Stimulated activated CD8-positive, alpha-beta memory T cell treated with anti-CD3 and anti-CD28 coated beads, Interleukin-15, amount 100 ng/mL, for 48 hours (primary cell): ENCODE data around the gene NCOA7.
"Not testable (repeated sequence)": the region's sequence is repeated elsewhere in the genome, so short reads cannot be mapped to it uniquely, and the experiment has no call there.

Experiments used
- DNase-seq, 2 donors: peaks; one replicate each; pipeline ENCODE4 v3.0.0-alpha.2; 2020; ENCODE audit warnings: low read depth in 2 of 2

The NCOA7 gene

GRCh38 chr6:125918681-125919566 lies 128.2 kb downstream of the NCOA7 start:
- peak; percentile 21 to 28 for DNase-seq

GRCh38 chr6:125919618-125920017 lies 128.9 kb downstream of the NCOA7 start:
- DNase-seq = no peak

DNA sequence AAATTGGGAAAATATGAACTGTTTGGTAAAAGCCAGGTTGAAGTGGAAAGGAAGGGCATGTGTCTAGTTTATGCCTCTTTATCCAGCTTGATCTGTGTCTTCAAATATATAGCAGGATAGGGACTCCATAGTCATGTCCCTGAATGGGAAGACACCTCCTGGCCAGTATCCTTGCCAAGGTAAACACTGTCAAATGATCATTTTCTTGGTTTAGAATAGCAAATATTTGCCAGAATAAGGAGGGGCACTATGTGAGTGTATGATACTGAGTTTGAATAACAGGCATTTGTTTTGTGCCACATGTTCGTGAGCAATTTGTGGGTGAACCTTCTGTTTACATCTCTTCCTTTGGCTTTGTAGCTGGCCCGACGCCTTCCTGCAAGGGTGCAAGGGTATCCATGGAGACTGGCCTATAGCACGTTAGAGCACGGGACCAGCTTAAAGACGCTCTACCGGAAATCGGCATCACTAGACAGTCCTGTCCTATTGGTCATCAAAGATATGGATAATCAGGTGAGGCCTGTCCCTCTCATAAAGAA lies 131.6 kb downstream of the NCOA7 start:
- DNase-seq = no peak

DNA sequence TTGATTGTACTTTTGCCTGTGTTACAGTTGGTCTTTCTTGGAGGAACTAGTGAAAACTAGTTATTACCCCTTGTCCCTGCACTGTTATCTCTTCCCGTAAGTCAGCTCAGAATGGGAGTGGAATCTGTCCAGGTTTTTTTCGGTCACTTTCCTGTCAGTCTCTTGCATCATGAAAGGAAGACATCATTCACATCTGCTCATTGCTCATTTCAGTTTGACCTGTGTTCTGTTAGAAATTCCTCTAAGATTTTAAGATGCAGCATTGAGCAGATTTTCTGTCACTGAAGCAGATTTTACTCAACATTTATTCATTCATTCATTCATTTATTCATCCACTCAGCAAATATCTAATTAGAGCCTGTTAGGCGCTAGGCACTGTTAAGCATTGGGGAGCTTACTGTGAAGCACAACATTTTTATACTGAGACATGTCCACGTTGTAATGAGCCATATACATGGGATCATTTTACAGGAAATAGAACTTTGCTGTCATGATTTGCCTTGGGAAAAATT lies 132.7 kb downstream of the NCOA7 start:
- DNase-seq = no peak

DNA sequence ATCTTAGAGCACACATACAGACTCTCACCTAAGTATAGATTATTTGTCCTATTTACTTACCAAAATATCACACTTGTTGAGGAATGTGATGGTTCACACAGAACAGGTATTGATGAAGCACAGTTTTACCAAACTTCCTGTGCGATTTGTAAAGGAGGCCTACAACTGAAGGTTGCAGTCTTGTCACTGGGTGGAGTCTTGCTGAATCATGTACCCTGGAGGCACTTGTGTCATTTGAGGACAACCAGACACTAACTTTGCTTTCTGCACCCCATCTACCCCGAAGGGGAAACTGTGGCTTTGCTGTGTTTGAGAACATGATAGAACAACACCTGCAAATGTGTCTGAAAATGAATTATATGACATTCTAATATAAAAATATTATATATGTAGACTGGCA lies 133.4 kb downstream of the NCOA7 start:
- DNase-seq = no peak

DNA sequence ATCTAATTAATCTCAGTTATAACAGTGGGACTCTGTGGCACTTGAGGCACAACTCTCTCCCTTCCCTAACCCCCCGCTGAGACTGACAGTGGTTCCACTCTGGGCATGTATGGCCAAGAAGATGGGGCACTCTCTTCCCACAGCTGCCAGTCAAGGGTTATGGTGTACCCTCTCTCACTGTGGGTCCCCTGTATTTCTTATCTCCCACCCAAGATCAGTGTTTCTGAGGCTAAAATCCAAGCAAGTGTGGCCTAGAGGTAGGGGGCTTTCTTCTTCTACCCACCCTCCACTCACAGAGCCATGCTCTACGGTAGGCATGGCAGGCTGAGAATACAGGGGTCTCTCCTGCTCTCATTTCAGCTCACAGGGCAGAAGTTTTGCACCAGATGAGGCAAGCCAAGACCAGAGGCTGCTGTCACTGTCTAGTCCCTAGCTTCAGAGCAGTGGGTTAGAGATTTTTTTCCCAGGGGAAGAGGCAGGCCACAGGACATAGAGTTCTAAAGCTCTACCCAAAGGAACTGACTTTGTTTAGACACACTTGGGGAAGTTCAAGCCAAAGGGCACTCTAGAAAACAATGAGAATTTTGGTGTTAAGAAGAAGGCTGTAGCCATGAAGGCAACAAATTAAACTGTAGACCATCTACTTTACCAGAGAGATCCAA lies 134.1 kb downstream of the NCOA7 start:
- no peak for DNase-seq

DNA sequence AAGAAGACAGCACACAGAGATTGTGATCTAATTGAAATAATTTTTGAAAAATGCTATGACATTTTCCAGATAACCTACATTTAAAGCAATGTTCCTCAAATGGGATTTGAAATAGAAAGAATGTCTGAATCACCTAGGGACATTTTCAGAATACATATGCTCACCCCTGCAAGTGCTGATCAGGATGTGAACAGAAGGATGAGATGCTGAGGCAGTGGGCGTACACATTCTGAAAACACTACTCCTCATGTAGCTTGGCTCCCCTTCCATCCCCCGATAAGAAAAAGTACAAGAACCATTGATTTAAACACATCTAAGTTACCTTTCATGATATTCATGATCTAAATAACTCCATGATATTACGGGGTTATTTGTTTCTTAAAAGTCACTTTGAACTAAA lies 136.0 kb downstream of the NCOA7 start:
- no peak for DNase-seq

DNA sequence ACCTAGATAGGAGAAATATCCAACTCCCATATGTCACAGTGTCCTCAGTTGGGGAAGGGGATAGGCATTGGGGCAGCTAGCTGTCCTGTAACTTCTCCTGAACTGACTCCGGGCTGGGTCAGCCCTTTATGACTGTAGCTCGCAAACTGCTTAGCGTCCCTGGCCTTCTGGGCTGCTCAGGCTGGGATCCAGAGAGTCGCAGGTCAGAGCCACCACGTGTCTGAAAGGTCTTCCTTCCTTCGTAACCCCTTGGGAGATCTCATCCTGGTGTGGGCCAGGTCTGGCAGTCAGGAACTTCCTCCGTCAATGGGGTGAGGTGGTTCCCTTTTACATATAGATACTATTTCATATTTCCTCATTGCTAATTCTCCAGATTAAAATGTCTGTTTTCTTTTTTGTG lies 137.0 kb downstream of the NCOA7 start:
- no peak for DNase-seq

DNA sequence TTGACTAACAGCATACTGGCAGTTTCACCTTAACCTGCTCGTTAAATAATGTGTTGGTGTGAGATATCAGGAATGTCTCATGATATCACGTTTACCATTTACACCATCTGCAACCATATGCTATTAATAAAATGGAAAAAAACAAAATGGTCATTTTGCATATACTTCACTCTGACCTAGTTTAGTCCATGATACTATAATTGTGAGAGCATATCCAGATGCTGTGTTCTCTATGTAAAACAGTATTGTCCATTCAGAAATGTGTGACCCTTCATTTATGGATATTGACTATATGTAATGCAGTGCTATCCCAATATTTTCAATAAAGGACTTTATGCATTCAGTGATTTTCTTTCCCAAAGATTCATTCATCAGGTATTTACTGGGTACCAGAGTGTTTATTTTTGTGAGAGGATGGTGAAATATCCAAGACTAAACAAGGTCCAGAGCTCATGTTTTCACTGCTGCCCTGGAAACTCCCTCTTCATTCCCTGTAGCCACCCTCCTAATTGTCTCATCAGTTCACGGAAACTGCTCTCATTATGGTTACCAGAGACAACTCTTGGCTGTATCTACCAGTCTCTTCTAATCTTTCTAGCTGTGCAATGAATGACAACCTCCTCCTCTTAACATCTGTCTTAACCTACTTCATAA lies 140.1 kb downstream of the NCOA7 start:
- no peak for DNase-seq

- no peak for DNase-seq
Measured at GRCh38 chr6:125931733-125932450, 141.1 kb downstream of the NCOA7 start.

DNA sequence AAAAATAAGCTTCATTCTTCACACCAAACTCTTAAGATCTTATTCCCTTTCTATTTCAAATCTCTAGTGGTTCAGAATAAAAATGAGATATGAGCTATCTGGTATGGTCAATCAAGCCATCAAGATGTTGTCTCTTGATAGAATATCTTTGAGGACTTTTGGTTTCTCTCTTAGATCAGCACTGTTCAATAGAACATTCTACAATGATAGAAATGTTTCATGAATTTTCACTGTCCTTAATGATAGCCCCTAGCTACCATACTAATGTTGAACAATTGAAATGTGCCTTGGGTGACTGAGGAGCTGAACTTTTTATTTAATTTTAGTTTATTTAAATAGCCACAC lies 141.7 kb downstream of the NCOA7 start:
- DNase-seq = no peak

DNA sequence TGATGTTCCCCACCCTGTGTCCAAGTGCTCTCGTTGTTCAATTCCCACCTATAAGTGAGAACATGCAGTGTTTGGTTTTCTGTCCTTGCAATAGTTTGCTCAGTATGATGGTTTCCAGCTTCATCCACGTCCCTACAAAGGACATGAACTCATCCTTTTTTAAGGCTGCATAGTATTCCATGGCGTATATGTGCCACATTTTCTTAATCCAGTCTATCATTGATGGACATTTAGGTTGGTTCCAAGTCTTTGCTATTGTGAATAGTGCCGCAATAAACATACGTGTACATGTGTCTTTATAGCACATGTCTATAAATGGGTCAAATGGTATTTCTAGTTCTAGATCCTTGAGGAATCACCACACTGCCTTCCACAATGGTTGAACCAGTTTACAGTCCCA lies 144.8 kb downstream of the NCOA7 start:
- not testable (repeated sequence) for DNase-seq

DNA sequence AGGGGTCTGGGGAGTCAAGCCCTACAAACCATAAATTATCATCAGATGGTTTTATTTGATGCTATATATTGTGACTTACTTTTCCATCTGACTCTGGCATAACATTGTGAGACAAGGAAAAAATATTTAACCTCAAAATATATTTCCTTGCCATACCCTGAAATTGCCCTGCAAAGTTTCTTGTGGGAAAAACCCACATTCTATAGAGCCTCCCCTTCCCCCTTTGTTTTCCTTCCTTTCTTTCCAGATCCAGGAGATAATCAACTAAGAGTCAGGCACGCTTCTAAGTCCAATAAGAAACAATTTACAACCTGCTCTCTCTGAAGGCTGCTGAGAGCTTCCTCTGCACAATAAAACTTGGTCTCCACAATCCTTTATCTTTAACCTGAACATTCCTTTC lies 148.3 kb downstream of the NCOA7 start:
- no peak for DNase-seq

DNA sequence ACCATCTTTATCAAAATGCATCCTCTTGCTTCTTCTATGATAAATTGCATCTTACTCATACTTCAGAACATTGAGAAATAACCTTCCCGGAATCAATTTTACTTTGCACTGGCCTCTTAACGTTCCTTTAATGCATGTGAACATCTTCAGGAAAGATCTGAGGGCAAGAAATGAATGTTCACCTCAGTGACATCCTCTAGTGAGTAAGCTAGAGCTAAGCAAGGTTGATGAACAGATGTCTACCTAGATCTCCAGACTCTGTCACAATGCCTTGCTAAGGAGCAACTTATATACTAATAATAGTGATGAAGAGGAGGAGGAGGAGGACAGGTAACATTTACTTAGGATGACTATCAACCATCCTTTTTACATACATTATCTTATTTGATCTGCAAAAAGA lies 149.0 kb downstream of the NCOA7 start:
- DNase-seq = no peak

DNA sequence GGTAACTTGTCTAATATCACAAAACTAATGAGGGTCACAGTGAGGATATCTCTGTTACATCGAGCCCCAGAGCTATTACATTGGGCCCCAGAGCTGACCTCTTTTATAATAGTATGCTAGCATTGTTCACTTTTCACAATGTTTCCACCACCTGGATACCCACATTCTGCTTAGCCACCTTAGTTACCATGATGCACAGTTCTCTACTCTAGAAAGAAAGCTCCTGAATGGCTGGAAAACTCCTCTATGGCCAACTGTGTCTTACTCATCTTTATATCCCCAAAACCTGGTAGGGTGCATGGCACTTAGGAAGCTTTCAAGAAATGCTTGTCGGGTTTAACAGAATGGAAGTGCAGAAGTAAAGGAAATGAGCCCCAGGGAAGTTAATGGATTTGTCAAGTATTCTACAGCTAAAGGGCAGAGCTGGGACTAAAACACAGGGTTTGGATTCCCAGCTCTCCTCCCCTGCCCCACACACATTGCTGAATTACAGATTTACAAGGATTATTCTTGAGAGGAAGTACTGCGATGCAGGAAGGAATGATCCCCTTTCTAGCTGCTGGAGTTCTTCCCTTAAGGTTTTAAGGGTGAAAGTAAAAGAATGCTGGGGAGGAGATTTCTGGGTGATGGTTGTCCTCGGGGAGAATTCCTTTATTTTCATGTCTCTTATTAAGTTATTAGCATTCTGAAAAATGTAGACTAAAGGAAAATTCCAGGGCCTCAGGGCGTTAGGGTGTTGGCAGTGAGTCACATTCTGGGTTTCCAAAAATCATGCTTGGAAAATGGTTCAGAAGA lies 149.7 kb downstream of the NCOA7 start:
- no peak for DNase-seq

- DNase-seq = no peak
Measured at GRCh38 chr6:125942672-125943527, 152.1 kb downstream of the NCOA7 start.

- DNase-seq = no peak
Measured at GRCh38 chr6:125943528-125944433, 153.0 kb downstream of the NCOA7 start.

GRCh38 chr6:125944434-125944816 lies 153.7 kb downstream of the NCOA7 start:
- DNase-seq = no peak

GRCh38 chr6:125944896-125945295 lies 154.1 kb downstream of the NCOA7 start:
- DNase-seq = no peak
